Measurements from ENCODE around the gene CDH23. TPM values are rescaled to one million over a fixed set of nuclear protein-coding genes. Genes with fewer than 3 reads are reported as not detected.
A peak's percentile ranks its signal among the peaks of the same experiment; 100 is the strongest.

The CDH23 gene
- total and polyA plus RNA-seq, 9 of the 15 experiments (the other 6 are each of a cell fraction or from before 2014, with no cell fraction given): 0.18 to 1.2 (median 0.47) TPM

GRCh38 chr10:71802235-71802634, 405.5 kb downstream of the CDH23 start:
- Histone ChIP-seq H3K36me3 (ENCODE audit: control insufficient read depth, insufficient read depth, low read length) (no peaks in the 10 kb centered on the region), H3K79me2 (ENCODE audit: control insufficient read depth, insufficient read depth, low read length) (no peaks in the 10 kb centered on the region), H3K4me3 (no peak overlapping the region), H3K9me3 (replicated peaks; ENCODE audit: control insufficient read depth, insufficient read depth, low read depth, low read length) (no peaks in the 10 kb centered on the region; the same call in 1 of the 2 replicates), H3K27me3 (ENCODE audit: control insufficient read depth in 2 of 2, insufficient read depth in 2 of 2, low read length in 2 of 2) (no peaks in the 10 kb centered on the region), H3K27ac (ENCODE audit: extremely low read depth, low read depth, low read length) (no peak overlapping the region), H3K9me1 (ENCODE audit: control insufficient read depth, insufficient read depth, low read length) (peaks cover 7% of the 10 kb centered on the region), H3K4me2 (ENCODE audit: insufficient read depth, low read length) (no peak overlapping the region), H3K9ac (ENCODE audit: insufficient read depth in 1 of 2, low read depth in 2 of 2, low read length in 2 of 2) (0 out of 4 replicates have a peak overlapping the region, but pooled peaks of 1 of the 2 experiments have one; percentile 11), H3K4me1 (replicated peaks in 1 of 2; ENCODE audit: control insufficient read depth in 2 of 2, insufficient read depth in 2 of 2, low read length in 2 of 2) (peaks cover 32 to 42% of the 10 kb centered on the region in 2 experiments), H4K20me1 (replicated peaks; ENCODE audit: control insufficient read depth, insufficient read depth, low read length) (no peaks in the 10 kb centered on the region), H2AFZ (ENCODE audit: low read depth, low read length) (no peak overlapping the region)
- intact Hi-C loops (cut with micrococcal nuclease): no loop called here
- ATAC-seq: no peak
- in situ Hi-C loops (cut with MboI): no loop called here
- no TSS peak for BruUV-seq (replicated peaks)
- CTCF ChIA-PET (ENCODE audit: low intra/inter-chr PET ratio): no interaction called here
- WGBS (ENCODE audit: insufficient coverage, low coverage, missing lambda C conversion rate): 70% methylated on average over 6 of the region's 6 CpGs
- POLR2A ChIA-PET: no interaction called here
- DNase-seq (ENCODE audit: extremely low read depth in 1 of 4, low spot score in 3 of 4): no peak
- FAIRE-seq: no peak
- TF ChIP-seq SAP30 (IDR thresholded peaks at IDR 0.05; ENCODE audit: borderline replicate concordance, insufficient read depth, low read depth, low read length, poor library complexity, severe bottlenecking): no peak
- no peak for TF ChIP-seq DDX20 (tag; IDR thresholded peaks at IDR 0.05; ENCODE audit: low read depth)
- TF ChIP-seq HBP1 (CRISPR knock-in tag; IDR thresholded peaks at IDR 0.05): no peak
- TF ChIP-seq FOXJ3 (CRISPR knock-in tag; IDR thresholded peaks at IDR 0.05): no peak
- TF ChIP-seq PKNOX1 (IDR thresholded peaks at IDR 0.05): no peak
- no peak for TF ChIP-seq ZZZ3 (IDR thresholded peaks at IDR 0.05)
